ENCODE data around the gene TMEM235.
"Not testable (repeated sequence)": the region's sequence is repeated elsewhere in the genome, so short reads cannot be mapped to it uniquely, and the experiment has no call there.

TMEM235 gene

GRCh38 chr17:78219396-78220150 is 11.9 kb upstream of the TMEM235 start:
- DNase-seq (ENCODE audit: low read depth): no peak

DNA sequence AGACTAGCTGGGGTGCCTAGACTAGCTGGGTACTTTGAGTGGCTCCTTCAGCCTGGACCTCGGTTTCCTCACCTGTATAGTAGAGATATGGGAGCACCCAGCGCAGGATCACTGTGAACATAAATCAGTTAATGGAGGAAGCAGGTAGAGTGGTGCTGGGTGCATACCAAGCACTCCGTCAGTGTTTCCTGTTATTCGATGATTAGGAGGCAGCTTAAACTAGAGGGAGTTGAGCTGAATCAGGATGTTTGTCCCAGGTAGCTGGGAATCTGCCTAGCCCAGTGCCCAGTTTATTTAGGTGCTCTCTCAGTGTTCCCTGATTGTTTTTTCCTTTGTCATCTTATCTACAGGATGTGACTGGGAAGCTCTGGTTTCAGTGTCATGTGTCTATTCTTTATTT is 8.4 kb upstream of the TMEM235 start:
- DNase-seq (ENCODE audit: low read depth): no peak

- no peak for DNase-seq (ENCODE audit: low read depth)
Observed at GRCh38 chr17:78223765-78224164, 7.7 kb upstream of the TMEM235 start.

GRCh38 chr17:78224231-78225087 is 7.0 kb upstream of the TMEM235 start:
- no peak for DNase-seq (ENCODE audit: low read depth)

DNA sequence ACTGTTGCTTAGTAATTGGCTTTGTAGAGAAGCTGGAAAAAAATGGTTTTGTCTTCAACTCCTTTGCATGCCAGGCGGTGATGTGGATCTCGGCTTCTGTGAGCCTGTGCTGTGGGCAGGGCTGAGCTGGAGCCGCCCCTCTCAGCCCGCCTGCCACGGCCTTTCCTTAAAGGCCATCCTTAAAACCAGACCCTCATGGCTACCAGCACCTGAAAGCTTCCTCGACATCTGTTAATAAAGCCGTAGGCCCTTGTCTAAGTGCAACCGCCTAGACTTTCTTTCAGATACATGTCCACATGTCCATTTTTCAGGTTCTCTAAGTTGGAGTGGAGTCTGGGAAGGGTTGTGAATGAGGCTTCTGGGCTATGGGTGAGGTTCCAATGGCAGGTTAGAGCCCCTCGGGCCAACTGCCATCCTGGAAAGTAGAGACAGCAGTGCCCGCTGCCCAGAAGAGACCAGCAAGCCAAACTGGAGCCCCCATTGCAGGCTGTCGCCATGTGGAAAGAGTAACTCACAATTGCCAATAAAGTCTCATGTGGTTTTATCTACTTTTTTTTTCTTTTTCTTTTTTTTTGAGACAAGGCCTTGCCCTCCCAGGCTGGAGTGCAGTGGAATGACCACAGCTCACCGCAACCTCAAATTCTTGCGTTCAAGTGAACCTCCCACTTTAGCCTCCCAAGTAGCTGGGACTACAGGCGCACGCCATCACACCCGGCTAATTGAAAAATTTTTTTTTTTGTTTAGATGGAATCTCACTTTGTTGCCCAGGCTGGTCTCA is 6.2 kb upstream of the TMEM235 start:
- DNase-seq (ENCODE audit: low read depth): no peak

DNA sequence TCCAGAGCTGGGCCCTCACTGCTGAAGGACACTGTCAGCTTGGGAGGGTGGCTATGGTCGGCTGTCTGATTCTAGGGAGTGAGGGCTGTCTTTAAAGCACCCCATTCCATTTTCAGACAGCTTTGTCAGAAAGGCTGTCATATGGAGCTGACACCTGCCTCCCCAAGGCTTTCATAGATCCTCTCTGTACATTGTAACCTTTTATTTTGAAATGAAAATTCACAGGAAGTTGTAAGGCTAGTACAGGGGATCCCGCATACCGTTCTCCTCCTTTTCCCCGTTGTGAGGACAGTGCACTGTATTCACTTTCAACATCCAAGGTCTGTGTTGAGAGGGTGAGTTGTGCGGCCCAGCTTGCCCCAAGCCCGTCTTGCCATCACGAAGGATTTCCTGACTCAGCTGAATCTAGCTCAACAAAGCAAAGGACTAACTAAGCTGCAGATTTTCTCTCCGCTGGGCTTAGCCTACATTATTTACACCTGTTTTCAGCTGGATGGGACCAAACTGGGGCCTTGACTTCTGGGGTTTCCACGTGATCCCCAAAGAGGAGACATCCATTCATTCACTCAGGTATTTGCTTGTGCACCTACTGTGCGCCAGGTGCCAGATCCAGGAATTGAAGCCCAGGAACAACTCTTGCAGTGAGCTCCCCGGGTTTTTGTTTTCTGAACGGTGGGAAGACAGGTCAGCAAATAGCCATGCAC is 5.2 kb upstream of the TMEM235 start:
- DNase-seq (ENCODE audit: low read depth): no peak

GRCh38 chr17:78226759-78227454 is 4.5 kb upstream of the TMEM235 start:
- DNase-seq (ENCODE audit: low read depth): no peak

DNA sequence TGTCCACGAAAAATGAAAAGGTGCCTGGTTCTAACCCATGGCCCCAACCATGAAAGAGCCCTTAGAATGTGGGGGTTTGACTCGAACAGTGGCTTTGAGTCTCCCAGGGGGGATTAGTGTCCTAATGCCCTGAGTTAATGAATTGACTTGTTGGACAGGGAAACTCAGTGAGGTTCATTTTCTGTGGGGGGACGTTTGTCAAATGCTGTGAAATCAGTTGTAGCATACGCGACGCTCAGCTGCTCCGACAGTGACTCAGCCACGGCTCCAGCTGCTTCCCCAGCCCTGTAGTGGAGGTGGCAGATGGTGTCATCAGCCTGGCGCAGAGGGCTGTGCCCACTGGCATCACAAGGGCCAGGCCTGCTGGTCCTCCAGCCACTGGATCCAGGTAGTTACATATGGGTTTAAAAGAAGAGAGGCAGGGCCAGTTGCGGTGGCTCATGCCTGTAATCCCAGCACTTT is 3.9 kb upstream of the TMEM235 start:
- DNase-seq (ENCODE audit: low read depth): no peak

- no peak for DNase-seq (ENCODE audit: low read depth)
Observed at GRCh38 chr17:78228176-78228575, 3.3 kb upstream of the TMEM235 start.

DNA sequence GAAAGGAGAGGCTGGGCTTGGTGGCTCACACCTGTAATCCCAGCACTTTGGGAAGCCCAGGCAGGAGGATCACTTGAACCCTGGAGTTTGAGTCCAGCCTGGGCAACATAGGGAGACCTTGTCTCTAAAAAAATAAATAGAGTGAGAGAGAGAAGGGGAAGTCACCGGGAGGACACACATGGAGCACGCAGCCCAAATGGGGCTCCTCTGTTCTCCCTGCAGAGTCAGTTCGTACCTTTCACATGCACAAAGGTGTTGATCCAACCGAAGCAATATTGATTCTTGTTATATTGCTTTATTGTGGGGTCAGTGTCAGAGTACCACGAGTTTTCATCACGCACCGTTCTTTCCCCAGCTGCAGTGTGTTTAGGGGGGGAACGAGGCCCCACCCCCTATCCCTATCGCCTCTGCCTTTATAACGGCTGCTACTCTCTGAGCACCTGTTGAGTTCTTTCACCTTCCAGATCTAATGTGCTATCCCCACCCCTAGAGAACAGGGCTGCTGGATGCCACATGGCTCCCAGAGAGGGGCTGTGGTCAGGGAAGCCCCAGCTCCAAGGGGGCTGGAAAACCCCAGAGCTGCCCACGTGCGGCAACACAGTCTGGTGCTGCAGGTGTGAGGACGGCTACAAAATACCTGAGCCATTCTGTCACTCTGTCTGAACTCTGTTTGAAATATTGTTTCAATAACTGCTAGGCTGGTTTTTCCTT is 1.0 kb upstream of the TMEM235 start:
- DNase-seq (ENCODE audit: low read depth): no peak

- DNase-seq (ENCODE audit: low read depth): no peak
Observed at GRCh38 chr17:78231991-78232858, 794 bp downstream of the TMEM235 start.

GRCh38 chr17:78232859-78233173 is 1.4 kb downstream of the TMEM235 start:
- DNase-seq (ENCODE audit: low read depth): no peak

- no peak for DNase-seq (ENCODE audit: low read depth)
Observed at GRCh38 chr17:78233678-78234077, 2.2 kb downstream of the TMEM235 start.

GRCh38 chr17:78234261-78234865 is 2.9 kb downstream of the TMEM235 start:
- no peak for DNase-seq (ENCODE audit: low read depth)

DNA sequence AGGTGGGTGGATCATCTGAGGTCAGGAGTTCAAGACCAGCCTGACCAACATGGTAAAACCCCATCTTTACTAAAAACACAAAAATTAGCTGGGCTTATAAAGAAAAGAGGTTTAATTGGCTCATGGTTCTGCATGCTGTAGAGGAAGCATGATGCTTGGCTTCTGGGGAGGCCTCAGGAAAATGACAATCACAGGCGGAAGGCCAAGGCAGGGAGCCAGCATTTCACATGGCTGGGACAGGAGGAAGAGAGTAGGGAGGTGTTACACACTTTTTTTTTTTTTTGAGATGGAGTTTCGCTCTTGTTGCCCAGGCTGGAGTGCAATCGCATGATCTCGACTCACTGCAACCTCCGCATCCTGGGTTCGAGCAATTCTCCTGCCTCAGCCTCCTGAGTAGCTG is 3.6 kb downstream of the TMEM235 start:
- DNase-seq (ENCODE audit: low read depth): not testable (repeated sequence)

DNA sequence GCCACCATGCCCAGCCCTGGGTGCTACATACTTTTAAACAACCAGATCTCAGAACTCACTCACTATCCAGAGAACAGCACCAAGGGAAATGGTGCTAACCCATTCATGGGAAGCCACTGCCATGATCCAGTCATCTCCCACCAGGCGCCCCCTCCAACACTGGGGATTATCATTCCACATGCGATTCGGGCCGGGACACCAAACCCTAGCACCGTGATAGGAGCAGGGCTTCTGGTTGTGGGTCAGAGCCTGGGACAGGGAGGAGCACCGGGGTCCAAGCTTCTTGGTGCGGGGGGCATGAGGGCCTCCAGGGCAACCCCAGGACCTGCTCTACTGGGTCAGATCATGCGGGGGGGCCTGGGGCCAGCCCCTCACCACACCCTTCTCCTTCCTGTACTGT is 4.5 kb downstream of the TMEM235 start:
- DNase-seq (ENCODE audit: low read depth): no peak

GRCh38 chr17:78236362-78237127 is 5.1 kb downstream of the TMEM235 start:
- DNase-seq (ENCODE audit: low read depth): no peak

GRCh38 chr17:78237401-78238012 is 6.1 kb downstream of the TMEM235 start:
- DNase-seq (ENCODE audit: low read depth): no peak

Data from activated T-cell treated with anti-CD3 and anti-CD28 coated beads for 1 hour (primary cell).